GM12874 (cell line): Measurements from ENCODE around the gene SLC37A3.

ENCODE experiments used
- CTCF ChIP-seq: IDR thresholded peaks from 2 replicates; pipeline ENCODE4 v1.5.1; 2011; ENCODE audit warnings: low read depth, mild to moderate bottlenecking, control low read depth, low read length, moderate library complexity; ENCODE audit not compliant: insufficient read depth

The SLC37A3 gene

GRCh38 chr7:140342727-140343514 lies 55.4 kb downstream of the SLC37A3 start:
- peak; percentile 53 for TF ChIP-seq CTCF

GRCh38 chr7:140334341-140335057 lies 63.8 kb downstream of the SLC37A3 start:
- TF ChIP-seq CTCF = no peak

GRCh38 chr7:140333686-140334085 lies 64.6 kb downstream of the SLC37A3 start:
- TF ChIP-seq CTCF = no peak

- no peak for TF ChIP-seq CTCF
Measured at GRCh38 chr7:140333223-140333622, 65.1 kb downstream of the SLC37A3 start.

GRCh38 chr7:140330595-140330994 lies 67.7 kb downstream of the SLC37A3 start:
- TF ChIP-seq CTCF = no peak

- TF ChIP-seq CTCF = no peak
Measured at GRCh38 chr7:140330128-140330527, 68.2 kb downstream of the SLC37A3 start.

DNA sequence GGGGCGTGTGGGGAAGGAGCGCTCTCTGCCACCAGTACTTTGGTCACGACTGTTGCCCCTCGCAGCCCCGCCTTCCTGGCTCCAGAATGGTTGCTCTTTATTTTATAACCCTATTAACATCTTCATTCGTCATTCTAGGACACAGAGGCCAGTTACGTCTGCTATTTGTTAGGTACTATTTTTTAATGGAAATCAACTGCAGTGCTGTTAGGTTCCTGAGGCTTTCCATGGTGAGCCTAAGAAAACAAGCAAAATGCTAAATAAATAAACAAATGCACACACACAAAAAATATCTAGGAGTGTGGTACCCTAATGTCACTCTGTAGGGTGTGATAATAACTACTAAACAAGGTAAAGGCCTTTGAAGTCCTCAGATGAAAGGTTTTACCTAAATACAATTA lies 71.1 kb downstream of the SLC37A3 start:
- no peak for TF ChIP-seq CTCF
